GM18498 (cell line): ENCODE measurements around the gene FAM20C.
A peak's percentile ranks its signal among the peaks of the same experiment; 100 is the strongest.

Experiments
- ATAC-seq: cut with Tn5 transposase; IDR thresholded peaks from one replicate; pipeline ENCODE4 v1.9.1; 2021; ENCODE audit warnings: mild to moderate bottlenecking, moderate library complexity; ENCODE audit not compliant: unreplicated experiment

FAM20C gene

GRCh38 chr7:191981-192649, at the start of gene FAM20C:
Gene FAM20C, plus strand, starts transcription at chr7:192571. Its CDS starts 629 bp downstream, at chr7:193200.
- ATAC-seq, result no peak

- no peak for ATAC-seq
These were observed 49.1 kb upstream of the FAM20C start for GRCh38 chr7:143145-143751.

- ATAC-seq, result peak; percentile 50
These were observed 48.4 kb upstream of the FAM20C start for GRCh38 chr7:143811-144453.

- no peak for ATAC-seq
These were observed 47.9 kb upstream of the FAM20C start for GRCh38 chr7:144454-144826.

GRCh38 chr7:145863-146262, 46.5 kb upstream of the FAM20C start:
- no peak for ATAC-seq

- no peak for ATAC-seq
These were observed 43.8 kb upstream of the FAM20C start for GRCh38 chr7:148543-148931.

GRCh38 chr7:148932-149790, 43.2 kb upstream of the FAM20C start:
- ATAC-seq, result peak; percentile 97

- ATAC-seq, result peak; percentile 25
These were observed 42.4 kb upstream of the FAM20C start for GRCh38 chr7:149791-150636.

- ATAC-seq, result no peak
These were observed 41.6 kb upstream of the FAM20C start for GRCh38 chr7:150811-151221.

GRCh38 chr7:151346-152050, 40.9 kb upstream of the FAM20C start:
- ATAC-seq, result no peak

GRCh38 chr7:152702-153391, 39.5 kb upstream of the FAM20C start:
- ATAC-seq, result no peak

GRCh38 chr7:153604-154003, 38.8 kb upstream of the FAM20C start:
- no peak for ATAC-seq

- ATAC-seq, result no peak
These were observed 38.1 kb upstream of the FAM20C start for GRCh38 chr7:154096-154799.

GRCh38 chr7:155469-155900, 36.9 kb upstream of the FAM20C start:
- ATAC-seq, result no peak

- ATAC-seq, result no peak
These were observed 36.0 kb upstream of the FAM20C start for GRCh38 chr7:156111-157007.

GRCh38 chr7:157008-157310, 35.4 kb upstream of the FAM20C start:
- ATAC-seq, result no peak

GRCh38 chr7:157771-158625, 34.4 kb upstream of the FAM20C start:
- no peak for ATAC-seq
